Upper lobe of left lung (tissue), 6 donors: ENCODE data around the gene ROBO1. TPM values are rescaled to one million over a fixed set of nuclear protein-coding genes. Genes with fewer than 3 reads are reported as not detected.

ENCODE experiments used
- ATAC-seq, 2 donors: fragments of 200-7000 bp; cut with Tn5 transposase; one replicate each; pipeline ENCODE4 v1.9.1; 2022; ENCODE audit warnings: mild to moderate bottlenecking in 2 of 2, moderate library complexity in 2 of 2; ENCODE audit not compliant: low FRiP score in 2 of 2
- DNase-seq, 2 donors: peaks; one replicate each; pipeline ENCODE4 v3.0.0-alpha.2; 2019 to 2020
- H3K27ac ChIP-seq, 4 donors: fragments of 200-600 bp; sonication (generic); one replicate each; pipeline ENCODE4 v1.5.1; 2016 to 2019
- H3K27me3 ChIP-seq, 4 donors: fragments of 200-600 bp; sonication (generic); one replicate each; pipeline ENCODE4 v1.5.1; 2017 to 2019
- H3K36me3 ChIP-seq, 4 donors: fragments of 200-600 bp; sonication (generic); one replicate each; pipeline ENCODE4 v1.5.1; 2016 to 2019
- H3K4me1 ChIP-seq, 4 donors: fragments of 200-600 bp; sonication (generic); one replicate each; pipeline ENCODE4 v1.5.1; 2018 to 2019
- H3K4me3 ChIP-seq, 4 donors: fragments of 200-600 bp; sonication (generic); one replicate each; pipeline ENCODE4 v1.5.1; 2017 to 2019; ENCODE audit warnings: mild to moderate bottlenecking in 2 of 4, moderate library complexity in 1 of 4
- H3K9me3 ChIP-seq, 4 donors: fragments of 200-600 bp; sonication (generic); one replicate each; pipeline ENCODE4 v1.5.1; 2018 to 2019
- CTCF ChIP-seq, 6 experiments: fragments of 450-650 bp in 4 of 6; fragments of 200-600 bp in 2 of 6; sonication (generic) in 2 of 6; IDR thresholded peaks; one replicate each; pipeline ENCODE4 v1.5.1; 2016 to 2019; ENCODE audit warnings: antibody characterized with exemption in 6 of 6
- EP300 ChIP-seq, 4 donors: sonication (generic); formaldehyde crosslinking; IDR thresholded peaks; one replicate each; pipeline ENCODE4 v1.5.1; 2017; ENCODE audit warnings: antibody characterized with exemption in 4 of 4, control low read depth in 2 of 4
- POLR2A ChIP-seq, 4 donors: fragments of 450-650 bp; IDR thresholded peaks; one replicate each; pipeline ENCODE4 v1.5.1; 2016 to 2017; ENCODE audit warnings: antibody characterized with exemption in 4 of 4, mild to moderate bottlenecking in 2 of 4
- POLR2AphosphoS5 ChIP-seq, 2 donors: sonication (generic); formaldehyde crosslinking; IDR thresholded peaks; one replicate each; pipeline ENCODE4 v1.5.1; 2017; ENCODE audit warnings: antibody characterized with exemption in 2 of 2
- WGBS, 2 donors: methylation state at CpG; one replicate each; pipeline ENCODE4 v1.1.5; 2017 to 2018; 5-methylcytosine and 5-hydroxymethylcytosine counted together
- total RNA-seq, 6 donors: library from RNA; depleted of rRNA in 4 of 6; stranded (reverse); fragments of >200 nt in 4 of 6; gene quantifications; one replicate each; pipeline versions ENCODE4 v1.1.0 to v1.2.1, GENCODE V29; 2016 to 2021
- donor health status: DM: no; HTN: no; CAD: no; lungs with moderate emphysema.
- donor health status: DM: no; HTN: yes; CAD: no; lungs with severe emphysema.

Gene ROBO1
- total RNA-seq, 6 donors from 2014 or later, result 10.5 to 29.0 (median 18.0) TPM

DNA sequence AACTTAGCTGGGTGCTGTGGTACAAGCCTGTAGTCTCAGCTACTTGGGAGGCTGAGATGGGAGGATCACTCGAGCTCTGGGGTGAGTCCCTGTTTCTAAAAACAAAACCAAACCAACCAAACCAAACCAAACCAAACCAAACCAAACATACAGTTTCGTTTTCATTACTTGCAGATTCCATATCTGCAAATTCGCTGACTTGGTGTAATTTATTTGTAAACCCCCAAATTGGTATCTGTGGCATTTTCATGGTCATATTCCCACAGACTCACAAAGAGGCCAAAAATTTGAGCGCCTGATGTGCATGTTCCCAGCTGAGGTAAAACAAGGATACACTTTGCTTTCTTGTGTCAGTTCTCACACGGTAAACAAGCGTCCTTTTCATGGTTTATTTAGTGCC is 1138.3 kb downstream of the ROBO1 start:
- Histone ChIP-seq H3K27ac (no peak overlapping the region), H3K27me3 (no peaks in the 10 kb centered on the region), H3K9me3 (no peaks in the 10 kb centered on the region), H3K4me1 (no peaks in the 10 kb centered on the region), H3K36me3 (no peaks in the 10 kb centered on the region), H3K4me3 (no peak overlapping the region)
- WGBS, 2 donors, result 85 to 92% methylated on average over 6 of the region's 6 CpGs
- ATAC-seq, result no peak
- no peak for DNase-seq
- TF ChIP-seq CTCF (IDR thresholded peaks at IDR 0.05) (no peak), POLR2AphosphoS5 (IDR thresholded peaks at IDR 0.05) (no peak), POLR2A (IDR thresholded peaks at IDR 0.05) (no peak), EP300 (IDR thresholded peaks at IDR 0.05) (no peak)

DNA sequence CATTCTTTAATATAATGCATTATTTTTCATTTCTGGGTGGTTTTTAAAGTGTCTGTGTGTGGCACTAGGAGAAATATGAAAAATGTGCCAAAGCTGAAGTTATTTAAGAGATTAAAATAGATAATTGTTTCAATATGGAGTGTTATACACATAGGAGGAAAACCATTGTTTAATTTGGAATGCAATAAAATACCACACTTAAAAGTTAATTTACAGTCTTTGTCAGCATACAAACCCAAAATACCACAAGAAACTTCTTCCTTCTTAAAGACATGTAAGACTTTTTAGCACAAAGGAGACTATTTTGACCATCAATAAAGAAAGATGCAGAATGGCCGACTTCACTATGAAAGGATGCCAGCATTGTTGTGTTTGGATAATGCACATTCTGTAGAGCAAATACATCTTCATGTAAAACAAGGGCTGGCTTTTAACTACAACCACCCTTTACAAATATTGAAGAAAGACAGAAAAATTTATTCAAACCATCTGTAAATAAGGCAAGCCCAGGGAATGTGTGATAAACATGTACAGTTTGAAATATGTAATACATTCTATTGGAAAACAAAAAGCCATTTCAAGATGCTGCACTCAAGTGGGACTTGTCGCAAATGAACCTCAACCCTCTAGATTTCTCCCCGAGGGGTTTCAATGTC is 1146.6 kb downstream of the ROBO1 start:
- no peak for DNase-seq
- Histone ChIP-seq H3K27ac (no peak overlapping the region), H3K36me3 (no peaks in the 10 kb centered on the region), H3K4me1 (no peaks in the 10 kb centered on the region), H3K4me3 (no peak overlapping the region), H3K27me3 (no peaks in the 10 kb centered on the region), H3K9me3 (no peaks in the 10 kb centered on the region)
- TF ChIP-seq EP300 (IDR thresholded peaks at IDR 0.05) (no peak), POLR2AphosphoS5 (IDR thresholded peaks at IDR 0.05) (no peak), CTCF (IDR thresholded peaks at IDR 0.05) (no peak), POLR2A (IDR thresholded peaks at IDR 0.05) (no peak)
- no peak for ATAC-seq
- WGBS, 2 donors, result 86 to 90% methylated on average over 3 of the region's 3 CpGs

GRCh38 chr3:78614486-78614885 is 1153.3 kb downstream of the ROBO1 start:
- TF ChIP-seq POLR2AphosphoS5 (IDR thresholded peaks at IDR 0.05), result no peak
- TF ChIP-seq POLR2A (IDR thresholded peaks at IDR 0.05), result no peak
- TF ChIP-seq EP300 (IDR thresholded peaks at IDR 0.05), result no peak
- no peak for TF ChIP-seq CTCF (IDR thresholded peaks at IDR 0.05)
- 92 to 95% methylated on average over 12 of the region's 12 CpGs for WGBS, 2 donors

DNA sequence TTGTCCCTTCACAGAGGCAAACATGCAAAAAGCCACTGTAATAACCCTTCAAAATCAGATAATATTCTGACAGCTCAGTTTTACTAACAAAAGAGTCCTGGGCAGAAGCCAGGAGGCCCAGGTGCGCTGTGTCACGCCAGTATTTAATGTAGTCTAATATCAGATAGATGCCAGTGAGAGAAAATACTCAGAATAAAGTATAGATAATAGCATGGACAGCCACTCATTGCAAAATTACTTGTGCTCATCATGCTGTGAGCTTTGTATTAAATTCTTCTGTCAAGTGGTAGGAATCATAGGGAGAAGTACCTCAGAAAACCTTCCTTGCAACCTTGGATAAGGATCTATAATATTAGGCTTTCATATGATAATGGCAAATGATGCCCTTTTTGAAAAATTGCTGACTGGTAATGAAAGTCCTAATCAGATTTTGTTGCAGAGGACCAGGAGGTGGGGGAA is 1154.3 kb downstream of the ROBO1 start:
- Histone ChIP-seq H3K9me3 (no peaks in the 10 kb centered on the region), H3K4me1 (no peaks in the 10 kb centered on the region), H3K4me3 (no peak overlapping the region), H3K27me3 (no peaks in the 10 kb centered on the region), H3K27ac (no peak overlapping the region), H3K36me3 (peaks cover 0 to 7% (median 0%) of the 10 kb centered on the region in 4 donors)
- DNase-seq, result no peak
- no peak for ATAC-seq
- WGBS, 2 donors, result 80 to 82% methylated on average over 2 of the region's 2 CpGs
- TF ChIP-seq EP300 (IDR thresholded peaks at IDR 0.05), result no peak

More at GRCh38 chr3:78614486-78614885, 1153.3 kb downstream of the ROBO1 start:
- H3K9me3 ChIP-seq, result no peaks in the 10 kb centered on the region
- DNase-seq (no peak), ATAC-seq (no peak)
- H3K4me1 ChIP-seq, result no peaks in the 10 kb centered on the region
- H3K27ac ChIP-seq, result no peak overlapping the region
- no peaks in the 10 kb centered on the region for H3K27me3 ChIP-seq
- H3K4me3 ChIP-seq, result no peak overlapping the region
- H3K36me3 ChIP-seq, result peaks cover 0 to 7% (median 0%) of the 10 kb centered on the region in 4 donors

DNA sequence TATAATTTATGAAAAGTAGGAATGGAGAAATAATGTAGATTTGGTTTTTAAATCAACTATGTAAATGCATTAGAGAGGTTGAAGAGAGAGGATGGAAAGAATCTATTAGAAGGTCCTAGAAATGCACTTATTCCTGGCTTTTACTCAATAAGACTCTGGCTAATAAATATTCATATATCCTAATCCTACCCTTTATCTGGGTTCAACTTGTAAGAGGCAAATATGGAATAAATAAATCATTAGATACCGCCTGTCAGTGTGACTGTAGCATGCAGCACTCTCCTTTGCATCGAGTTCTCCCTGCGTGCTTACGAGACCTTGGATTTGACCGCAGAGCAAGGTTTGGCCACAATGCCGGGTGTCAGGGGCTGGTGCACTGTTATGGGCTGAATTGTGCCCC is 1156.5 kb downstream of the ROBO1 start:
- Histone ChIP-seq H3K36me3 (peaks cover 0 to 7% (median 0%) of the 10 kb centered on the region in 4 donors), H3K9me3 (no peaks in the 10 kb centered on the region), H3K27me3 (no peaks in the 10 kb centered on the region), H3K4me3 (no peak overlapping the region), H3K4me1 (no peaks in the 10 kb centered on the region), H3K27ac (no peak overlapping the region)
- no peak for DNase-seq
- 97 to 98% methylated on average over 6 of the region's 6 CpGs for WGBS, 2 donors
- no peak for TF ChIP-seq CTCF (IDR thresholded peaks at IDR 0.05)
- TF ChIP-seq POLR2A (IDR thresholded peaks at IDR 0.05), result no peak
- no peak for ATAC-seq
